KBM-7 (cell line): ENCODE measurements around the gene FRMD6.
"Not testable (repeated sequence)": the region's sequence is repeated elsewhere in the genome, so short reads cannot be mapped to it uniquely, and the experiment has no call there.

Source experiments
- DNase-seq: peaks from one replicate; pipeline ENCODE4 v3.0.0-alpha.2; 2015
- in situ Hi-C: fragments of 300-500 bp; cut with MboI; formaldehyde crosslinking; loops from 2 replicates; pipeline ENCODE4 v1.14.3; 2020; ENCODE audit warnings: low sequenced_read_pairs, low pct_unique_long_range_greater_than_20kb, mixed read lengths

FRMD6 gene

GRCh38 chr14:51746823-51747222 is 95.1 kb downstream of the FRMD6 start:
- in situ Hi-C loops, DNase-seq: not testable (repeated sequence)

GRCh38 chr14:51750542-51750941 is 98.8 kb downstream of the FRMD6 start:
- in situ Hi-C loops: no loop called here
- no peak for DNase-seq

DNA sequence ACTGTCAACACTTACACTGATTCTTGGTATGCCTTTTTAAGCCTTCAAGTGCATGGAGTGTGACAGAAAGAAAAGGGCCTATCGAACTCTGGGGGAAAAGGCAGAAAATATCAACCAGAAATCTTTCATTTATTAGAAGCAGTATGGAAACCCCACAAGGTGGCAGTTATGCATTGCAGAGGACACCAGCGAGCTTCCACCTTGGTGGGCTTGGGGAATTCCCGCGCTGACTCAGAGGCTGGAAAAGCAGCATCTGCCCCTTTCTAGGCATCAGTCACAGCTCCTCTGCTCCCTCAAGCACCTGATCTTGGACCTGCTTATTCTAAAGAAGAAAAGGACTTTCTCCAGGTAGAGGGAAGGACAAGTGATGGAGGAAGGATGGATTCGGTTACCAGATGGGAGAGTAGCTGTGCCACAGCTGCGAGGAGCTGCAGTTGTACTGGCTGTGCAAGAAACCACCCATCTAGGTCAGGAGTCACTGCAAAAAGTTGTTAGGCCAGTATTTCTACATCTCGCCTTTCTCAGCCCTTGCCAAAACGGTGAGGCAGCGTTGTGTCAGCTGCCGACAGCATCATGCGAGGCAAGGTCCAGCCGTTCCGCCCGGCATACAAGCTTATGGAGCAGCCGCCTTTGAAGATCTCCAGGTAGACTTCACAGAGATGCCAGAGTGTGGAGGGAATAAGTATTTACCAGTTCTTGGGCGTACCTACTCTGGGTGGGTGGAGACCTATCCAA is 100.1 kb downstream of the FRMD6 start:
- DNase-seq, in situ Hi-C loops: not testable (repeated sequence)

- in situ Hi-C loops, DNase-seq: not testable (repeated sequence)
Measured at GRCh38 chr14:51757756-51758155, 106.0 kb downstream of the FRMD6 start.

- in situ Hi-C loops: no loop called here
Measured at GRCh38 chr14:51759950-51760349, 108.2 kb downstream of the FRMD6 start.

DNA sequence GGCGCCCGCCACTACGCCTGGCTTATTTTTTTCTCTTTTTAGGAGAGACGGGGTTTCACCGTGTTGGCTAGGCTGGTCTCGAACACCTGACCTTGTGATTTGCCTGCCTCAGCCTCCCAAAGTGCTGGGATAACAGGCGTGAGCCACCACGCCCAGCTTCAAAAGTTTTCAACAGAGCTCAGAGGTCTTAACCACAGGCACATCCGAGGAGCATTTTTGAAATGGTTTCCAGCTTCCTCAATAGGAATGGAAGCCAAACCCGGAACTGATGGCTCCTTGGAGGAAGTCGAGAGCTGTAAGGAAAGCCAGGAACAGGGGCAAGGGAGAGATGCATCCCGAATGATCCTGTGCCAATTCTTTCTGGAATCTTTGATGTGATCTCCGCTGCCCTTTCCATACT is 114.0 kb downstream of the FRMD6 start:
- in situ Hi-C loops, DNase-seq: not testable (repeated sequence)

More at GRCh38 chr14:51759950-51760349, 108.2 kb downstream of the FRMD6 start:
- DNase-seq: no peak

- in situ Hi-C loops: not testable (repeated sequence)
Measured at GRCh38 chr14:51766586-51766985, 114.9 kb downstream of the FRMD6 start.

DNA sequence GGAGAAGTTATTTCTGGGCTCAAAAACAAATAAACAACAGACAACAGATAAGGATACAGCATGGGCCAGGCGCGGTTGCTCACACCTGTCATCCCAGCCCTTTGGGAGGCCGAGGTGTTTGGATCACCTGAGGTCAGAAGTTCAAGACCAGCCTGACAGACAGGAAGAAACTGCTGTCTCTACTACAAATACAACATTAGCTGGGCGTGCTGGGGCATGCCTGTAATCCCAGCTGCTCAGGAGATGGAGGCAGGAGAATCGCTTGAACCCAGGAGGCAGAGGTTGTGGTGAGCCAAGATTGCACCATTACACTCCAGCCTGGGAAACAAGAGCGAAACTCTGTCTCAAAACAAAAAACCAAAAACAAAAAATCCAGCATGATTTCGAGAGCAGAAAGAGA is 117.6 kb downstream of the FRMD6 start:
- DNase-seq, in situ Hi-C loops: not testable (repeated sequence)

More at GRCh38 chr14:51766586-51766985, 114.9 kb downstream of the FRMD6 start:
- DNase-seq: not testable (repeated sequence)

- in situ Hi-C loops: no loop called here
- DNase-seq: no peak
Measured at GRCh38 chr14:51774209-51774608, 122.5 kb downstream of the FRMD6 start.

- DNase-seq: peak; percentile 53
- in situ Hi-C loops: no loop called here
Measured at GRCh38 chr14:51776102-51776894, 124.6 kb downstream of the FRMD6 start.

DNA sequence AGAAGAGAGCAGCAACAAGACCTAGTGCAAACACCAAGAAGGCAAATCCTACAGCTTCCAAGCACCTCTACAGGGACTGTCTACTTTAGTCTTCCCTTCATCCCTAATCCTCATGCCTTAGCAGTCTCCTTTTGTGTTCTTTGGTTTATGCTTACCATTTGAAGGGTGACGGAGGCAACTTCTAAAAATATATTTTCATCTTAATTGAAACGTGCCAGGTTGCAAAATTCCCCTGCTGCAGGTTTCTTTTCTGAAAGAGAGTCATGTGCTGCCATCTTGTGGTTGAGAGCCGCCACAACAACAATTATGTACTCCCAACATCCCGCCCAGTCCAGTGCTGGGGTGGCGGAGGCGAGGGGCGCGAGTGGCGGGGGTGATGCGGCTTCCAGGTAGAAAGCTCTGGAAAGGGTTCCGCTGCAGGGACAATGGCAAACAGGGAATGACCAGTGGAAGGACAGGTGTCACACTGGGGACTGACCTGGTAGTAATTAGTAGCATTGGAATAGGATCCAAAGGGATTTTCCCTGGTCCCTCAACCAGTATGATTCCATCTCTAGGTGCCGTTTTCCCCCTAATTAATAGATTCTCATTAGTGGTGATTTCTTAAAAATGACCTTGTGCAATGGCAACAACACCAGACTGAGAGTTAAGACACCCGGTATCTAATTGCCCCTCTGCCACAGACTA is 128.4 kb downstream of the FRMD6 start:
- peak; percentile 78 for DNase-seq
- in situ Hi-C loops: no loop called here
